OCI-M2 (cell line): ENCODE results near the gene LRP1B.

Source experiments
- DNase-seq: peaks from one replicate; lab custom pipeline; 2025; ENCODE audit not compliant: unreplicated experiment; lab: John Stamatoyannopoulos, UW

LRP1B gene

DNA sequence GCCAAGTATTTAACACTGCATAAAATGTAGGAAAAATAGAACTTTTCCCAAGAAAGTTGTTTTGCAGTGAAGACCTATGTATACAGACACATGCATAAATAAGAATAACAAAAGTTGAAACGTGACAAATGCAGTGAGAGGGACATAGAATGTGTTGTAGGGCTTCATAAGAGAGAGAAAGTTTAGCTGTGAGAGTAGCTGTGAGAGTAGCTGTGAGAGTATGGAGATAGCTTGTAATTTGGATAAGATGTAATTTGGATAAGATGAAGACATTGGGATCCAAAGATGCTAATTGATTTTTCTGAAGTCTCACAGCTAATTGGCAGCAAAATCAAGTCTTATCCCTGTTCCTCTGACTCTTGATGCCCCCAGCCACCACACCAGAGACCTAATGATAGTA, 170.9 kb downstream of the LRP1B start:
- DNase-seq: no peak

DNA sequence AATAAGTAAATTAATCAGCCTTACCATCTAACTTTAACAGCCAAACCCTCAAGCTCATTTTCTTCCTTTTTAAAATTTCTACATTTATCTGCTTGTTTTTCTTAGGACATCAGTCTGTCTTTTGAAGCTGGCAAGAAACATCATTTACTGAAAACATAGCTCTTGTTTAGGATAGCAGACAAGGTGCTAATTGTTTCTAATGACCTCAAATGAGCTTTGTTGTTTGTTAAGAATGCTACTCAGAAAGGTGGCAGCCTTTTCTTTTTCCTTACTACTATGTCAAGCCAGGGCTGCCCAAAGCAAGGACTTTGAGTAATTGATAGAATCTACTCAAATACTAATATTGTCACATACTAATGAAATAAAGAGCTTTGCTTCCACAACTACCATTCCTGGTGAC, 171.8 kb downstream of the LRP1B start:
- DNase-seq: no peak

DNA sequence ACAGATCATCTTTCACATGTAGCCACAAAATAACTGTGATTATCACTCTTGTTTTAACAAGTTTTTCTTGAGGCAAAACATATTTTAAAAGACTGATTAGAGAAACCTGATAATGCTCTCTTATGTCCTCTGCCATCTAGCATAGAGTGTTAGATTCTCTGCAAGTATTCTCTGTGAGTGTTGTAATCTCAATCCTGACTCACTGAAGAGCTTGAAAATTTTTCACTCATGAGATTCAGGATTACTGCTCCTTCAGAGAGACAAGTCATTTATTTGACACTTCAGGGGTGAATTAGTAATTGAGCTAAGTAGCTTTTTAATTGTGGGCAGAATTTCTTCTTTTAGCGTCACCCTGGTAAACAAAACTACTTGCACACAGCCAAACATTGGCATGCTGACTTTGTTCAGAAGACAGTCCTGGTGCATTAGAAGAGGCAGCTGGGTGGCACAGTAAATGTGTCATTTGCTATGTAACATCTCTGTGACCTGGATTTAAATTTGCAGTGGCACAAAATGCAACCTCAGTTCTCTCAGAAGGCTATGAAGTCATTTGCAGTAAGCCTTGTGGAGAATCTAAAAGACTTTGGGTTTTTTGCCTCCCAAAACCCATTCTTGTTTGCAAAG, 172.9 kb downstream of the LRP1B start:
- DNase-seq: no peak

DNA sequence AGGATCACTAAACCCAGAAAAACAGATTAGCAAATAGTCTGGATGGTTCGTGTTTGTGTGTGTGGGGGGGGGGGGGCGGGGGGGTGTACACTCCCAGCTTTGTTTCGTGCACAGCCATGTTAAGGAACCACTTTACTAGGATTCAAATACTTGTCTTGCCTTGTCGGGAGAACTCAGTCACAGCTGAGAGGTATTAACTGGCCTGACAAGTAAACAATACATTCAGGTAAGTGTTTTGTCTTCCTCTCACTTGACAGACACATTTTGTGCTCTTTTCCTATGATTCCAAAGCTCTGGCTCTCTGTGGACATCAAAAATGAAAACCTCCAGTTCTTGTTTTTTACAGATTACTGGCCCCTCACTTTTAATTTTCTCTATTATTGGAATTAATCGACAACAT, 173.5 kb downstream of the LRP1B start:
- DNase-seq: no peak

DNA sequence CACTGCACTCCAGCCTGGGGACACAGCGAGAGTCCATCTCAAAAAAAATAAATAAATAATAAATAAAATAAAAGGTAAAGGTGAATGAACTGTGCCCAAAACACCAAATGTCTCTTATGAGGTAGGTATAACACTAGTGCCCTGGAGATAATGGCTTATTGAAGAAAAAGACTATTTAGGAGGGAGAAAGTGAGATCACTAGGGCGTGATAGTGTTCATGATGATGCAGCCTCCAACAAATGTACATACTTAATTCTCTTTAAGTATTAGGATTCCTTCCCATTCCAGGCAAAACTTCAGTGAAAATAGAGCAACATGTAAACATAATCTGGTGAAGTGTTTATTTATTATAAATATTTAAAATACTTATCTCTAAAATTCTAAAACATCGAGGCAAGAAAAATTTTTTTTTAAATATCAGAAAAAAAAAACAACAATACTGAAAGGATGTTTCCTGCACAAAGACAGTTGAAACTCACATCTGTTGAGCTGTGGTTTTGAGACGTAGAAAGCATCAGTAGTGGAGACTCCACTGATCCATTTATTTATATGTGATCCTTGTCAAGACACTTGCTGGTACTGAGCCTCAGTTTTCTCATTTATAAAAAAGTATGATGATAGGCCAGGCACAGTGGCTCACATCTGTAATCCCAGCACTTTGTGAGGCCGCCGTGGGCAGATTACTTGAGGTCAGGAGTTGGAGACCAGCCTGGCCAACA, 183.3 kb downstream of the LRP1B start:
- DNase-seq: no peak

DNA sequence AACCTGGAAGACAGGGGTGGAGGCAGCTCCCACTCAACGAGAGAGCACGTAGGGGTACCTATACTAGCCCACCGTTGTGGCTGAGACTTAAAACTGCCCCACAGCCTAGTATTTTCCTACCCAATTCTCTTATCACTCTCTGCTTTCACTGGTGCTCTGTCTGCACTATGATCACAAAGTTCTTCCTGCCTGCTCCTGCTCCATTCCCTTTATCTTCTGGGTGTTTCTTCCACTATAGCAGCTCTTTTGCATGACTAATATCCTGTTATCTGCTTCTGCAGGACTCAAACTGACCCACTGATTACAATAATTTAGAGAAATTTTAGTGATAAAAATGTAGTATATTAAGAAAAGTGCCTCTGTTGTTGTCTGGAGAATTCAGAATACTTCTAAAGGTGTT, 184.8 kb downstream of the LRP1B start:
- DNase-seq: no peak

DNA sequence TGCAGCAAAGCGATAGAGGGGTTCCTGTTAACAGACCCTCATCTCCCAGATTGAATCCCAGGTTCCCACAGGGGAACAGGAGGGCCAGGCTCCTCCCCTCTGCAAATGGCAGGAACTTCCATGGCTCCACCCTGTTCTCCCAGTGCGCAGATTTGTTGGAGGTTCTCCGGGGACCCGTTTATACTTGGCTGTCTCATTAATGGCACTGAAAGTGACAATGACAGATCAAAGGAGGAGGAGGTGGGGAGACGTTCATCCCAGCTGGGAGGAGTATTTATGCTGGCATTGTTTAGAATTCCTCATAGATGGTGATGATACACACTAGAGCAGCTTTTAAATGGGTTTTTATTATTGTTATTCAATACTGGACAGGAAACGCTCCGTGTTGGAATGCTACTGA, 186.9 kb downstream of the LRP1B start:
- no peak for DNase-seq

DNA sequence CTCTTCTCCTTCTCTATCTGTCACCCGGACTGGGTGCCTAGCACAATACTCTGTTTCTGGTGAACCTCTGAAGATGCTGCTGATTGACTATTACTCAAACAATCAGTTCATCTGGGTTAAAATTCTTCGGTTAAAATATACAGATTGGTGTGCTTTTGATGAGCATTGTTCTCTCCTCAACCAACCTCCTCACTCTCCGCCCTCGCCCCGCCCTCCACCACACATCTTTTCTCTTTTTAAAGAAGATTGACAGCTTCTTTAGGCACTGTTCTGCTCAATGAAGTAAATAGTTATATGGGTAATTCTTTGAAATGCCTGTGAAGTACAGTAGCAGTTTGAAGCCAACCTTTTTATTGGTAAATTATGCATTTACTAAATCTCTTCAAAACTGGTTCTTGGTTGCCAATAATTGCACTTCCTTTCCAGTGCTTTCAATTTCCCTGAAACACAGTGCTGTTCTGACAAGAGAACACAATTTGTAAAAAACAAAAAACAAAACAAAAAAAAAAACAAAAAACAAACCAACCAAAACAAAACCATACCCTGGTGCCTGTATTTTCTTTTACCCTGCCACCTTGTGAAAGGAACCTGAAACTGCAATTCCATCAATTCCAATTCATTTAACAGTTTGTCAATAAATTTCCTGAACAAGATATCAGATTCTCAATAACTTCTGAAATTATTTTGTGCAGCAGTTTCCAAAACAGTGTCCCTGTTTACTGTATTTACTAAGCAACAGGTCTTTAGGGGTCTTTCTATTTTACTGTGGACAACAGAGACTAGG, 188.6 kb downstream of the LRP1B start:
- no peak for DNase-seq

DNA sequence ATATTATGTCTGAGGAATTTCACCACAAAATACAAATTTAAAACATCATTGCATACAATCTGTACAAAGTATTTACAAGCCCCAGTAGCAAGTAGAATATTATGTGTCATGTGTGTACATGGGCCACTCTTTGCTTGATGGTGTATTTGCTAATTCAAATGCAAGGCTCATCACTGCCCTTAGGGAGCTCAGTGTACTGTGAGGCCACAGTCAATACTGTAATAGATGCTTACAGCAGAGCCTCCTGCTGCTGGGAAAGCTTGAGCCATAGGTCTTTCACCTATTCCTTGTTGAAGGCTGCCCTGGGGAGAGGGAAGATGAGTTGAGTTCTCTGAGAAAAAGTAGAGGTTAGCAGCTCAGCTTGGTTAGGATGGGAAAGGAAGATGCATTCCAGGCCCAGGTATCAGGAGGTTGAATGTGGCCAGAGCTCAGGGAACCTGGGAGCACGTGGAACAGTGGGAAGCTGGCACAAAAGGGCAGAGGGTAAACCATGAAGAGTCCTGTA, 189.6 kb downstream of the LRP1B start:
- DNase-seq: no peak

DNA sequence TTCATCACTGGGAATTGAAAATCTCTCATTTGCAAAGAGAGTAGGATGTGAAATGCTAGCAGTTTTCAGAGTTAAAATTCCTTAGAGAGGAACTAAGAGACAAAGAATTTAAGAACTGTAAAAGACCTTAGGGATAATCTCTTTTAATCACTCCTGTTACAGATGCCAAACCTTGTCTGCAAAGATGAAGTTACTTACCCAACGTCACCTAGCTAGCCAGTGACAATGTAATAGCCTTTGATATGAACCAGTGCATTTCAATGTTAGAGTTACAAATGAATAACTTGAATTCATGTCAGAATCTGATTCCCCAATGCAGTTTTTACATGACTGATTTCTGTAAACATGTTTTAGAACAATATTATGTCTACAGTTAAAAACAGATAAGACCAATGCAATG, 190.1 kb downstream of the LRP1B start:
- DNase-seq: no peak

DNA sequence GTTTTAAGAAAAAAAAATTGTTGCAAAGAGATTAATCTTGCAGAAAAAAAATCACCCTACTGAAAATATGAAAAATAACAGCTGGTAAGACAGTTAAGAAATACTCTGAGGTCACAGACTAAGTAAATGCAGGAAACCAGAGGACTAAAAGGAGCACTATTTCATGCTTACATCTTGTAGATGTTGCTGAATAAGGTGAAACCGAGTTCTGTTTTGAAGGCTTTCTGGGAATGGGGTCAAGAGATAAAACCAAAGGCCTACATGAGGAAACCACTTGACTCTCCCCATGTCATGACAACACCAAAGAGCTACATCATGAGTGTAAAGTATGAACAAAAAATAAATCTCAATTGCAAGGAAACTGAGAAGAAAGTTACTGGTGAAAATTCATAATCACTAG, 197.6 kb downstream of the LRP1B start:
- no peak for DNase-seq

DNA sequence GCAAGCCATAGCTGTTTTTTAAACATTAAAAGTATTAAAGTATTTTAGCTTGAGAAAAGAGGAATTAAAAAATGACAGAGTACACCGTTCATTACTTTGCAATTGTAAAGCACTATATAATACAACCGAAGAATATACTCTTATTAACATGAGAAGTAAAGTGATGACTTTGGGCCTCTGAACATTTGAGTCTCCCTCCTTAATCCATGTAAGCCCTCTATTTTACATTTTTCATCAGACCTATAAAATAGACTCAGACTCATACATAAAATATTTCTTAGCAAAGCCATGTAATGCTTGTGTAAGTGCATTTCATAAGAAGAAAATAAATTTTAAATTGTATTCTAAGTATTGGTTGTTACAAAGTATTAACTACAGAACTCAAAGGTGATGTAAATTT, 198.6 kb downstream of the LRP1B start:
- DNase-seq: no peak

DNA sequence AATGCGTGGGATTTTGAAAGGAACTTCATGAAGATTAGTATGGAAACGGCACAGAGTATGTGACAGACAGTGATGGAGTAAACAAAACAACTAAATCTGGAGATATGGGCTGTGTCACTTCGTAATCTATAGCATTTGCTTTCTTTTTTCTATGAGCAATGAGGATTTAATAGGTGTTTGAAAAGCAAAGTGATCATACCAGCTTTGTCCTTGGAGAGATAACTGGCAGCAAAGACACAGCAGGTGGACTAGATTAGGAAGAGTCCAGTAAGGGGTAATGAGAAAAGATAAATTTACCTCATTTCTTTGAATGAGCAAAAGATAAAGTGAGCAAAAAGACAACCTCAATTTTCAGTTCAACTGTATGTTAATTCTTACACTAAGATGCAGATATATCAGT, 199.0 kb downstream of the LRP1B start:
- no peak for DNase-seq

DNA sequence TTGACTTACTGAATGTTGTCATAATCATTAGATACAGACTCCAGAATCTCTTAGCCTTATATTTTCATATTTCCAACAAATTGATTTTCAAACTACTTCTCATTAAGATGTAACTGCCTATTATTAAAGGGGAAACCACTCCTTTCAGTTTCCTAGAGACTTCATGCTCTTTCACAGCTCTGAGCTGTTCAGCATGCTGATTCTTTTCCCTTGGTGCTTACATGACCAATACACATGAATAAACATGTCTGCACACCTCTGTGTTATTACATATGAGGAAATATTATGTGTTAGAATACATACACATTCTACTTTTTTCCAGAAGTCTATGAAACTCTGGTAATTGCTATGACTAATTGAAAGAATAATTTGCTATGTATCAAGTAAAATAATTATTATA, 200.0 kb downstream of the LRP1B start:
- DNase-seq: no peak

DNA sequence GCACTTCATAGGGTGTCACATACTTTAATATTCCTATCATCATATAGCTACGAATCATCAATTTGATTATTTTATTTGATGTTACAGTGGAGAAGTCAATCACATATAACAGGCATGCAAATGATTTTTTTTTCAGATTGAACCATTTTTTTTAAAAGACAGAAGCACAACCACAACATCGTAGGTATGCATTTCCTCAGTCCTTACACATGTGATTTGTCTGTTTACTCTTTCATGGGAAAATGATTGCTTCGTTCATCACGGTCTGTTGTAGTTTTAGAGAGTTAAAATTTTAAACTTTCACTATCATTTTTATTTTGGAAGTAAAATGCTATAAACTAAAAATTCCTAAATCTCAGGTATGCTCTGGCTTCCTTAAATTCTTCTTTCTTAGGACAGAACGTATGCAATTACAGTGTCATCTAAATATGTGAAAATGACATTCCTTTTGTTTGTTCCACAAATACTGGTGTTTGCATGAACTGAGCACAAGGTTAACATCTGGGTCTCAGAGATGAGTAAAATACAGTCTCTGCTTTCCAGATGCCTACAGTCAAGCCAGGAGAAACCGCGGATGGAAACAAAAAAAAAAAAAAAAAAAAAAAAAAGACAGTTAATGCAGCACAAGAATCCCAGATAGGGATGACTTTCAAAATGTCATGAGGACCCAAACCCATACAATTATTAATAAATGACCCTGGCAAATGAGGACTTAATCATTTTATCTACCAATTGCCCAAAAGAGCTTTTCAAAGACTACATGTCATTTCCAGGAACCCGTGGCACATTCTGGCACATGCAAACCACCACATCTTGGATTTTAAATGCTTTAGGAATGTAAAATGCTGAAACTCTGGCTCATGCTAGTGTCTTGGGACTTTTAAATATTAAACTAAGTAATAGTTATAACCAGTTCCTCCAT, 201.2 kb downstream of the LRP1B start:
- no peak for DNase-seq

DNA sequence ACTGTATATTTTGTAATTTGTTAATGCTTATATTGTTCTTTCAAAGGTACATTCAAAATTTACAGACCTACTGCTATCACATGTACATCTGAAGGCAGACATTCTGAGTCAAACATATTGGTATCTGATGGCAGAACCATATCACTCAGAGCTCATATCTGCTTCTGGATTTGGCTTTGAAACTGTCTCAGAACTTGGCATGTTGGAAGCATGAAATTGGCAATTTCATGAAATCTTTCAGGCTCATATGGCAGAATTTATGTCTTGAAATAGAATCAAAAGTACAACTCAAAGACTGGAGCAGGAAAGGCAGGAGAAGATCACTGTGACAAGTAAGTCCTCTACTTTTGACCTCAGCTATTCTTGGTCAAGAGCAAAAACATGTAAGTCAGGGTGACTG, 202.3 kb downstream of the LRP1B start:
- no peak for DNase-seq

DNA sequence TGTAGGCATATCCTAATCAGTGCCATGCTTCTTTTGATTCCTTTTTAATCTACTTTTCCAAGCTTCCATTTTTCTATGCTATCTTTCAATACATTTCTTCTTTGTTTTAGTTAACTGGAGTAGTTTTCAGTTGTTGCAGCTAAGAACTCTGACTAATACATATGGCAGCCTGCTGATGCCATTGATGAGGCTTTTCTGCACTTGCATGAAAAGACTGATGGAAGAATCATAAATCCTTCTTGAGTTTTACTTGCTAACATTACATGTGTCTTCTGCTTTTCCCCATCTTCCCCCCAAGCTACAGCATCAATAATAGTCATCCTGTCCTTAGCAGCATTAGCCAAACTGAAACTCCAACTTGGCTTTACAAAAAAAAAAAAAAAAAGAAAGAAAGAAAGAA, 203.3 kb downstream of the LRP1B start:
- no peak for DNase-seq

DNA sequence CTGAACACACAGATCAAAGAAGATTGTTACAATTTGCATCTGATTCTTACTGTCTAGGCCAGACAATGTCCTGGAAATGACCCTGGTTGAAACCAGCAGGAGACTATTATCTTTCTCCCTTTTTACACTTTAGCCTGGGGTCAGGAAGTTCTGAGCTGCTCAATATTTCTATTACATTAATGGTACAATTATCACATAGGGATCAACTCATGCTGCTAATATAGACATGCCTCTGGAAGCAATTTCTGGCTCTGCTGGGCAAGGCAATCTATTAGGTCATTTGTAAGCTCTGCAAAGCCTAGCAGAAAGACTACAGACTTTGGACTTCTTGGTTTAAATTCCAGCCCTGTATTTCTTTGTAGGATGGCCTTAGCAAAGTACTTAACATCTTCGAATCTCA, 205.3 kb downstream of the LRP1B start:
- DNase-seq: no peak

DNA sequence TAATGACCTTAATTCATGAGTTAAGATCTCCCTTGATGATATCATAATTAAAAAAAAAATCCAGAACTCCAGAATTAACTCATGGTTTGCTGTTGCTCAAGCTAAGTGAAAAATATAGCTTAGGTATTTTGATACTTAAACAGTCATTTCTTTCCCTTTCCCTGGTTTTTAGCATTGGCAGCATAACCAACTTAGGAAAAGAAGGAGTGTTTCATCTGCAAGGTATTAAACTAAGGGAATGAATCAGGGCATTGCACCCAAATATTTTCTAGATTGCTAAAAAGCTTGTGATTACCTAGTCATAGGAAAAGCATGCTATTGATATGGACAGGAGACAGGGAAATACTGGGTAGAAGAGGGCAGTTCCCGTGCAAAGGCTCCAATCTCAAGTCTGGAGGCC, 207.2 kb downstream of the LRP1B start:
- no peak for DNase-seq

DNA sequence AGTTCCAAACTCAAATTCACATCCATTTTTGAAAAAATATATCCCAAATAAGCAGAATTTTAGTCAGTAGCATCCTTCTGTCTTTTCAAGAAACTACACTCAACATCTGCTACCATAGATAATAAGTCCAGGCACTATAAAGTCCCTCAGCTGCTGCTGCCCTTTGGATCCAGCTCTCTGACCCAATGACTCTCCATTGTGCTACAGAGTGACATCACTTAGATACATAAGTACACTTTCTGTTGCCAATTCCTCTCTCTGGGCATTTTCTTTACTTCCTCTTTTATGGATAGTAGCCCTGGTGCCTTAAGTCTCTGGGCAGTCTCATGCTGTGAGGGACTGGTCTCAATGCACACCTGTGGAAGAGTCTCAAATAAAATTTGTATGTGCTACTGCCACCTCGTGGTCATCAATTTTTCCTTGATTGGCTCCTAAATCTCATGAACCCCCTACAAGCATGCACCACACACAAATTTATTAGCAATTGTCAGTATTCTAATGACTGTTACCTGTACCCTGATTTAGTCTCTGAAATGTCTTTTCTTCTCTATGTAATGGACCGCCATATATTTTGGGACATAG, 219.2 kb downstream of the LRP1B start:
- no peak for DNase-seq

DNA sequence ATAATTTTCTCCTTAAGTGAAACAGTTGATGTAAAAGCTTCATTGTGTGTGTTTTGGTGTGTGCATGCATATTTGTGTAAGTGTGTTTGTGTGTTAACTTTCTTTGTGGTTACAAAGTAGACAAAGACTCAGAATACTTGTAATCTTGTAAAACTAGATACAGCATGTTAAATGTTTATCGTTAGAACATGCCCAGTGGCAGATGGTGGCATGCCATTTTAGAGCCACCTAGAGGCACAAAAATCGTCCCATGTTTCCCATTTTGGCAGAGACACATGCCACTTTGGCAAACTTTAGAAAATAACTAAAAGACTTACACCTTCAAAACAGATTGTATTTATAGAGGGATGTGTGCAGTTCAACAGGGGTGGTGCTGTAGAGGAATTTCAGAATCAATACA, 224.1 kb downstream of the LRP1B start:
- DNase-seq: no peak
